ENCODE measurements around the gene LDLRAD2.

DNA sequence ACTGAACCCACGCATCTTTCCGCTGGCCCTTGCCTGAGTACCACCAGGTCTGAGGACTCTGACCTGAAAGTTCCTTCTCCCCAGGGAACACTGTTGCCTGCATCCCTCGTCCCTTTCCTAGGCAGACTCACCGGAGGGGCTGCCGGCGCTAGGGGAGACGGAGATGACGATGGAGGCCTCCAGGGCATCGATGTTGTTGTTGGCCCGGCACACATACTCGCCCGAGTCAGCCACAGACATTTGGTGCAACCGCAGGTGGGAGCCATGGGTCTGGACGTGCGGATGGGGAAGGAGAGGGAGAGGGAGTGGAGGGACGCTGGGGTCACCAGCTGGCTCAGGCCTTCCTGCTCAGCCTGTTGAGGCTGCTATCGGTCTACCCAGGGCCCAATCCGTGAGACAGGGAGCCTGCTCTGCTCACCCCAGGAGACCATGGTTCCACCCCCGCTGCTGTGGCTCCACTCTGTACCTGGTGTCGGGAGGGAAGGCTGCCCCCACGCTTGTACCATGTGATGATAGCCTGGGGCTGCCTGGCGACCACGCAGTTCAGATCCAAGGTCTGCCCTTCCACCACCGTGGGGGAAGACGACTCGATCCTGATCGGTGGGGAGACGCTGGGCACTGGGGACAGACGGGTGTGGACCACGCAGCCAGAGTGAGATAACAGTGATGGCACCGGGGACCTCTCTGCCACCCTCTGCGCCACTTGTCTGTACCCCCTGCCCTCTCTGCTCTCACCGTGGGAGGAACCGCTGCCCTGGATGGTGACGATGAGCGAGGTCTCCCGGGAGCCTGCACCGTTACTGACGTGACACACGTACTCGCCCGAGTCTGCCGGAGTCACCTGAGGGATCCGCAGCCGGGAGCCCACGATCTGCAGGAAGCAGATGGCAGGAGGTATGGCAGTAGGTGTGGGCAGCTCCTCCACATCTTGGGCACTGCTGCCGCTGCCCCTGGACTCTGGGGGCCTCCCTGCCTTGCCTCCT lies 35.4 kb downstream of the LDLRAD2 start:
- TF ChIP-seq, protein P1, sequence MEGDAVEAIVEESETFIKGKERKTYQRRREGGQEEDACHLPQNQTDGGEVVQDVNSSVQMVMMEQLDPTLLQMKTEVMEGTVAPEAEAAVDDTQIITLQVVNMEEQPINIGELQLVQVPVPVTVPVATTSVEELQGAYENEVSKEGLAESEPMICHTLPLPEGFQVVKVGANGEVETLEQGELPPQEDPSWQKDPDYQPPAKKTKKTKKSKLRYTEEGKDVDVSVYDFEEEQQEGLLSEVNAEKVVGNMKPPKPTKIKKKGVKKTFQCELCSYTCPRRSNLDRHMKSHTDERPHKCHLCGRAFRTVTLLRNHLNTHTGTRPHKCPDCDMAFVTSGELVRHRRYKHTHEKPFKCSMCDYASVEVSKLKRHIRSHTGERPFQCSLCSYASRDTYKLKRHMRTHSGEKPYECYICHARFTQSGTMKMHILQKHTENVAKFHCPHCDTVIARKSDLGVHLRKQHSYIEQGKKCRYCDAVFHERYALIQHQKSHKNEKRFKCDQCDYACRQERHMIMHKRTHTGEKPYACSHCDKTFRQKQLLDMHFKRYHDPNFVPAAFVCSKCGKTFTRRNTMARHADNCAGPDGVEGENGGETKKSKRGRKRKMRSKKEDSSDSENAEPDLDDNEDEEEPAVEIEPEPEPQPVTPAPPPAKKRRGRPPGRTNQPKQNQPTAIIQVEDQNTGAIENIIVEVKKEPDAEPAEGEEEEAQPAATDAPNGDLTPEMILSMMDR (conservative IDR thresholded peaks at IDR 0.05 in 1 of 2, IDR thresholded peaks at IDR 0.05 in 1 of 2; ENCODE audit: low read depth in 1 of 2, low read length in 2 of 2), result no peak
- no peak for TF ChIP-seq EZH2 (IDR thresholded peaks at IDR 0.05; ENCODE audit: low read length, missing control alignments)

Data from fibroblast of lung (primary cell).